IMR-90 (cell line): ENCODE results near the gene SLC35F3. TPM values are rescaled to one million over a fixed set of nuclear protein-coding genes. Genes with fewer than 3 reads are reported as not detected.

Source experiments
- ATAC-seq: fragments of 200-7000 bp; cut with Tn5 transposase; 2 replicates; pipeline ENCODE4 v1.9.1; 2020; ENCODE audit warnings: low read depth, mild to moderate bottlenecking, moderate library complexity
- BruUV-seq: library from RNA; stranded (reverse); fragments of 400-500 nt; replicated peaks from 2 replicates; lab custom pipeline; 2021; lab: Mats Ljungman, UMichigan
- CTCF ChIA-PET: fragments of 300-600 bp; formaldehyde crosslinking; extraction: SDS; loops from one replicate; lab custom pipeline; 2021; ENCODE audit warnings: antibody characterized with exemption; lab: Yijun Ruan, JAX
- POLR2A ChIA-PET: fragments of 300-600 bp; sonication (Branson Sonifier 250); formaldehyde crosslinking; loops from one replicate; lab custom pipeline; 2022; ENCODE audit warnings: antibody characterized with exemption; ENCODE audit not compliant: unreplicated experiment; lab: Charles Lee
- DNase-seq: peaks from one replicate; pipeline ENCODE4 v3.0.0; 2013
- H2AFZ ChIP-seq: replicated peaks from 2 replicates; pipeline ENCODE3; 2013; ENCODE audit warnings: low read length, mild to moderate bottlenecking; ENCODE audit not compliant: poor library complexity
- H2AK5ac ChIP-seq: 2 replicates; pipeline ENCODE4 v1.6.1; 2013; ENCODE audit warnings: low read depth, low read length, inconsistent platforms
- H2AK9ac ChIP-seq: replicated peaks from 2 replicates; pipeline ENCODE3; 2013; ENCODE audit warnings: mild to moderate bottlenecking, low read depth, low read length, moderate library complexity; ENCODE audit not compliant: poor library complexity
- H2BK120ac ChIP-seq: 2 replicates; pipeline ENCODE4 v1.6.1; 2013; ENCODE audit warnings: low read depth, low read length, inconsistent platforms
- H2BK15ac ChIP-seq: 3 replicates; pipeline ENCODE4 v1.6.1; 2013; ENCODE audit warnings: low read depth, low read length, inconsistent platforms
- H2BK20ac ChIP-seq: 2 replicates; pipeline ENCODE4 v1.6.1; 2013; ENCODE audit warnings: low read depth, mild to moderate bottlenecking, inconsistent platforms, low read length, moderate library complexity
- H2BK5ac ChIP-seq: 2 replicates; pipeline ENCODE4 v1.6.1; 2013; ENCODE audit warnings: mild to moderate bottlenecking, low read depth, low read length, inconsistent platforms; ENCODE audit not compliant: poor library complexity, severe bottlenecking
- H3K14ac ChIP-seq: replicated peaks from 2 replicates; pipeline ENCODE4 v1.6.1; 2013; ENCODE audit warnings: low read depth, low read length, inconsistent platforms
- H3K18ac ChIP-seq: 2 replicates; pipeline ENCODE4 v1.6.1; 2013; ENCODE audit warnings: low read depth, low read length, control low read depth
- H3K23ac ChIP-seq: 2 replicates; pipeline ENCODE4 v1.6.1; 2013; ENCODE audit warnings: low read depth, low read length, inconsistent platforms
- H3K27ac ChIP-seq: 2 replicates; pipeline ENCODE4 v1.5.1; 2013; ENCODE audit warnings: mild to moderate bottlenecking, control low read depth, low read length; ENCODE audit not compliant: insufficient read depth
- H3K27me3 ChIP-seq: 2 replicates; pipeline ENCODE4 v1.6.1; 2013; ENCODE audit warnings: low read length; ENCODE audit not compliant: control insufficient read depth, insufficient read depth
- H3K36me3 ChIP-seq: 2 replicates; pipeline ENCODE4 v1.6.1; 2013; ENCODE audit warnings: low read length, mixed read lengths; ENCODE audit not compliant: control insufficient read depth, insufficient read depth
- H3K4ac ChIP-seq: 2 replicates; pipeline ENCODE4 v1.6.1; 2013; ENCODE audit warnings: low read depth, low read length, inconsistent platforms
- H3K4me1 ChIP-seq: 2 replicates; pipeline ENCODE4 v1.6.1; 2013; ENCODE audit warnings: low read length, mixed read lengths; ENCODE audit not compliant: control insufficient read depth, insufficient read depth
- H3K4me2 ChIP-seq: 2 replicates; pipeline ENCODE4 v1.6.1; 2013; ENCODE audit warnings: low read depth, mild to moderate bottlenecking, control low read depth, low read length, moderate library complexity
- H3K4me3 ChIP-seq: 2 replicates; pipeline ENCODE4 v1.5.1; 2013; ENCODE audit warnings: low read depth, mild to moderate bottlenecking, control low read depth, low read length, moderate library complexity; ENCODE audit not compliant: insufficient read depth
- H3K56ac ChIP-seq: 2 replicates; pipeline ENCODE4 v1.6.1; 2013; ENCODE audit warnings: low read length, inconsistent platforms; ENCODE audit not compliant: insufficient read depth; ENCODE audit errors: extremely low read depth
- H3K79me1 ChIP-seq, 2 experiments: 2 replicates each; pipeline ENCODE4 v1.6.1; 2013; ENCODE audit warnings: low read length in 2 of 2, inconsistent platforms in 1 of 2, low read depth in 1 of 2
- H3K9ac ChIP-seq: 2 replicates; pipeline ENCODE4 v1.6.1; 2013; ENCODE audit warnings: low read depth, low read length, control low read depth
- H3K9me1 ChIP-seq: 2 replicates; pipeline ENCODE4 v1.6.1; 2013; ENCODE audit warnings: low read length, inconsistent platforms; ENCODE audit not compliant: insufficient read depth
- H3K9me3 ChIP-seq: 2 replicates; pipeline ENCODE4 v1.6.1; 2013; ENCODE audit warnings: low read length; ENCODE audit not compliant: control insufficient read depth, insufficient read depth
- H4K20me1 ChIP-seq: 2 replicates; pipeline ENCODE4 v1.6.1; 2013; ENCODE audit warnings: low read length, inconsistent platforms; ENCODE audit not compliant: insufficient read depth
- H4K5ac ChIP-seq: 2 replicates; pipeline ENCODE4 v1.6.1; 2013; ENCODE audit warnings: mild to moderate bottlenecking, low read depth, low read length, control low read depth
- H4K8ac ChIP-seq, 2 experiments: 2 replicates each; pipeline ENCODE4 v1.6.1; 2013; ENCODE audit warnings: low read depth in 2 of 2, low read length in 2 of 2, control low read depth in 1 of 2, inconsistent platforms in 1 of 2
- H4K91ac ChIP-seq: 2 replicates; pipeline ENCODE4 v1.6.1; 2013; ENCODE audit warnings: low read depth, low read length, inconsistent platforms; ENCODE audit not compliant: insufficient read depth
- RCOR1 ChIP-seq: IDR thresholded peaks from 2 replicates; pipeline ENCODE4 v1.6.1; 2012; ENCODE audit warnings: mild to moderate bottlenecking, low read length, improper control_type of control experiment; ENCODE audit not compliant: insufficient replicate concordance
- WGBS, 2 experiments: methylation state at CpG; one replicate each; pipeline versions ENCODE4 v1.1.5 to v1.1.7; 2013; ENCODE audit warnings: missing lambda C conversion rate in 2 of 2; ENCODE audit not compliant: insufficient read length in 1 of 2; ENCODE audit errors: extremely low coverage in 2 of 2; 5-methylcytosine and 5-hydroxymethylcytosine counted together
- dilution Hi-C: fragments of 300-500 bp; cut with HindIII; formaldehyde crosslinking; loops from one replicate; pipeline ENCODE4 v1.14.3; 2018; ENCODE audit warnings: low sequenced_read_pairs; ENCODE audit not compliant: unreplicated experiment
- in situ Hi-C: fragments of 300-500 bp; cut with MboI; formaldehyde crosslinking; loops from 3 replicates; pipeline ENCODE4 v1.14.3; 2019; ENCODE audit warnings: low sequenced_read_pairs, inconsistent platforms, mixed read lengths
- intact Hi-C: fragments of 100-400 bp; cut with micrococcal nuclease; formaldehyde crosslinking; loops from 2 replicates; pipeline ENCODE4 v1.10.0; 2022
- polyA plus RNA-seq, 3 experiments: library from polyadenylated mRNA; depleted of rRNA; stranded (reverse); fragments of >200 nt; gene quantifications; 2 replicates each; pipeline ENCODE4 v1.2.3, GENCODE V29; 2012; ENCODE audit warnings: low replicate concordance in 1 of 3
- total RNA-seq: library from RNA; depleted of rRNA; stranded (reverse); fragments of >200 nt; gene quantifications from 2 replicates; pipeline ENCODE4 v1.2.3, GENCODE V29; 2012

SLC35F3 gene
- total and polyA plus RNA-seq, 2 of the 4 experiments (the other 2 are of a cell fraction), result under 0.01 to 0.17 TPM

DNA sequence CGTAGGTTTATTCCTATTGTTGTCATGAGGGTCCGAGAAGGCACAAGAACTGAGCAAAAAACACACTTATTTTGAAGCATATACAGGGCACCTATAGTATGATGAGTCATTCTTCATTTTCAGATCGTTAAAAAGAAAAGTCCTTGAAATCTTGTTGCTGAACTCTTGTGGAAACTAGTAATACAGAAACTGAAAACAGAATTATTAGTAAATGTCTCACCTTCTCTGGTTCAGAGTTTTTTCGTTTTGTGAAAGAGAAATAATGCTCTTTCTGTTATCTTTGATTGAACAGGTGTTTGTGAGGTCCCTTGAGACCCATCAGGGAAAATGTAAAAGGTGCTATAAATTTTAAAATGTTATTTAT lies 366.7 kb downstream of the SLC35F3 start:
- Histone ChIP-seq H2BK15ac (no peak overlapping the region), H2AFZ (no peak overlapping the region), H4K8ac (no peak overlapping the region), H3K23ac (no peak overlapping the region), H2BK120ac (no peak overlapping the region), H3K14ac (no peak overlapping the region), H4K91ac (no peak overlapping the region), H3K4me3 (no peak overlapping the region), H3K79me1 (no peaks in the 10 kb centered on the region), H3K27me3 (no peaks in the 10 kb centered on the region), H3K9me1 (no peaks in the 10 kb centered on the region), H3K4me1 (no peaks in the 10 kb centered on the region), H3K56ac (no peak overlapping the region), H2BK5ac (no peak overlapping the region), H4K20me1 (no peaks in the 10 kb centered on the region), H3K4me2 (no peak overlapping the region), H3K9me3 (no peaks in the 10 kb centered on the region), H3K4ac (no peak overlapping the region), H3K18ac (no peak overlapping the region), H2BK20ac (no peak overlapping the region), H4K5ac (no peak overlapping the region), H2AK5ac (no peak overlapping the region), H3K9ac (no peak overlapping the region), H3K27ac (no peak overlapping the region), H3K36me3 (no peaks in the 10 kb centered on the region), H2AK9ac (no peak overlapping the region)
- in situ Hi-C loops, result no loop called here
- BruUV-seq, result no TSS peak
- CTCF ChIA-PET, result no interaction called here
- dilution Hi-C loops, result no loop called here
- intact Hi-C loops, result no loop called here
- WGBS, 2 experiments, result no CpG with 5 or more reads among the region's 4 CpGs
- no peak for DNase-seq
- POLR2A ChIA-PET, result no interaction called here
- ATAC-seq, result no peak
- TF ChIP-seq RCOR1, result no peak
